GM19351 (cell line): ENCODE data around the gene RNF10.
"Not testable (repeated sequence)": the region's sequence is repeated elsewhere in the genome, so short reads cannot be mapped to it uniquely, and the experiment has no call there.

Source experiments
- ATAC-seq: cut with Tn5 transposase; IDR thresholded peaks from one replicate; pipeline ENCODE4 v1.9.1; 2021; ENCODE audit warnings: mild to moderate bottlenecking, moderate library complexity; ENCODE audit not compliant: unreplicated experiment

RNF10 gene

GRCh38 chr12:120574106-120574505 is 40.0 kb downstream of the RNF10 start:
- ATAC-seq: no peak

GRCh38 chr12:120579179-120579578 is 45.0 kb downstream of the RNF10 start:
- ATAC-seq: no peak

GRCh38 chr12:120580787-120581723 is 46.9 kb downstream of the RNF10 start, which contains the start of gene POP5:
POP5 (minus strand) TSS chr12:120581402; CDS start chr12:120581362, 40 bp downstream.
- ATAC-seq: peak; percentile 92

GRCh38 chr12:120581998-120582397 is 47.8 kb downstream of the RNF10 start:
- ATAC-seq: no peak

- no peak for ATAC-seq
Measured at GRCh38 chr12:120583478-120584030, 49.4 kb downstream of the RNF10 start.

GRCh38 chr12:120584343-120585149 is 50.4 kb downstream of the RNF10 start:
- ATAC-seq: no peak

GRCh38 chr12:120586206-120586605 is 52.0 kb downstream of the RNF10 start:
- ATAC-seq: no peak

GRCh38 chr12:120586860-120587259 is 52.7 kb downstream of the RNF10 start:
- no peak for ATAC-seq

- no peak for ATAC-seq
Measured at GRCh38 chr12:120588371-120588770, 54.2 kb downstream of the RNF10 start.

GRCh38 chr12:120588948-120589930 is 55.1 kb downstream of the RNF10 start:
- no peak for ATAC-seq

- ATAC-seq: no peak
Measured at GRCh38 chr12:120590741-120591407, 56.7 kb downstream of the RNF10 start.

GRCh38 chr12:120592121-120593049 is 58.2 kb downstream of the RNF10 start:
- ATAC-seq: no peak

- ATAC-seq: no peak
Measured at GRCh38 chr12:120596901-120597300, 62.7 kb downstream of the RNF10 start.

GRCh38 chr12:120597861-120598260 is 63.7 kb downstream of the RNF10 start:
- no peak for ATAC-seq

- no peak for ATAC-seq
Measured at GRCh38 chr12:120598674-120599463, 64.7 kb downstream of the RNF10 start.

GRCh38 chr12:120599672-120600552 is 65.8 kb downstream of the RNF10 start:
- ATAC-seq: no peak

GRCh38 chr12:120602416-120602815 is 68.3 kb downstream of the RNF10 start:
- ATAC-seq: not testable (repeated sequence)
